HG03108 (cell line): Measurements from ENCODE around the gene UBASH3B.

Source experiments
- ATAC-seq: cut with Tn5 transposase; IDR thresholded peaks from one replicate; pipeline ENCODE4 v1.9.1; 2021; ENCODE audit warnings: moderate library complexity; ENCODE audit not compliant: unreplicated experiment

Gene UBASH3B

GRCh38 chr11:122751292-122752070 lies 96.0 kb downstream of the UBASH3B start:
- ATAC-seq, result no peak

GRCh38 chr11:122754028-122754427 lies 98.5 kb downstream of the UBASH3B start:
- no peak for ATAC-seq

- ATAC-seq, result no peak
Observed at GRCh38 chr11:122754553-122755322, 99.2 kb downstream of the UBASH3B start.

GRCh38 chr11:122755409-122755808 lies 99.9 kb downstream of the UBASH3B start:
- no peak for ATAC-seq

- ATAC-seq, result no peak
Observed at GRCh38 chr11:122755941-122756340, 100.4 kb downstream of the UBASH3B start.

GRCh38 chr11:122756417-122756816 lies 100.9 kb downstream of the UBASH3B start:
- ATAC-seq, result peak; percentile 64

GRCh38 chr11:122757201-122757600 lies 101.7 kb downstream of the UBASH3B start:
- ATAC-seq, result no peak

GRCh38 chr11:122758339-122758738 lies 102.8 kb downstream of the UBASH3B start:
- no peak for ATAC-seq

- ATAC-seq, result no peak
Observed at GRCh38 chr11:122758974-122759373, 103.5 kb downstream of the UBASH3B start.

- no peak for ATAC-seq
Observed at GRCh38 chr11:122763108-122763507, 107.6 kb downstream of the UBASH3B start.

GRCh38 chr11:122764371-122765090 lies 109.0 kb downstream of the UBASH3B start:
- no peak for ATAC-seq

GRCh38 chr11:122765487-122766131 lies 110.1 kb downstream of the UBASH3B start:
- no peak for ATAC-seq

- no peak for ATAC-seq
Observed at GRCh38 chr11:122769126-122769780, 113.7 kb downstream of the UBASH3B start.

- ATAC-seq, result no peak
Observed at GRCh38 chr11:122772945-122773344, 117.4 kb downstream of the UBASH3B start.

- no peak for ATAC-seq
Observed at GRCh38 chr11:122773781-122774266, 118.3 kb downstream of the UBASH3B start.

- ATAC-seq, result no peak
Observed at GRCh38 chr11:122775675-122776271, 120.3 kb downstream of the UBASH3B start.

- no peak for ATAC-seq
Observed at GRCh38 chr11:122776546-122776945, 121.0 kb downstream of the UBASH3B start.

- ATAC-seq, result no peak
Observed at GRCh38 chr11:122777343-122777742, 121.8 kb downstream of the UBASH3B start.

GRCh38 chr11:122778148-122778547 lies 122.6 kb downstream of the UBASH3B start:
- no peak for ATAC-seq

GRCh38 chr11:122779047-122779629 lies 123.6 kb downstream of the UBASH3B start:
- ATAC-seq, result no peak
